GM23338 (cell line): ENCODE results near the gene DCBLD2. TPM values are rescaled to one million over a fixed set of nuclear protein-coding genes. Genes with fewer than 3 reads are reported as not detected.

Experiments
- ATAC-seq: fragments of 200-7000 bp; cut with Tn5 transposase; 3 replicates; pipeline ENCODE4 v1.9.1; 2020
- DNase-seq: peaks from one replicate; pipeline ENCODE4 v3.0.0-alpha.2; 2015; ENCODE audit warnings: low spot score
- H2AFZ ChIP-seq: fragments of 200-600 bp; sonication (generic); 2 replicates; pipeline ENCODE4 v1.8.0; 2016; ENCODE audit warnings: antibody characterized with exemption, mild to moderate bottlenecking, moderate library complexity
- H3F3A ChIP-seq: fragments of 200-600 bp; sonication (generic); replicated peaks from 2 replicates; pipeline ENCODE4 v1.8.0; 2017; ENCODE audit warnings: antibody characterized with exemption, mixed run types, low read depth
- H3K27ac ChIP-seq: fragments of 200-600 bp; sonication (generic); 2 replicates; pipeline ENCODE4 v1.6.1; 2016; ENCODE audit warnings: low read depth
- H3K27me3 ChIP-seq: fragments of 200-600 bp; sonication (generic); 2 replicates; pipeline ENCODE4 v1.8.0; 2016; ENCODE audit warnings: mild to moderate bottlenecking, mixed run types, moderate library complexity; ENCODE audit not compliant: insufficient read depth
- H3K36me3 ChIP-seq: fragments of 200-600 bp; sonication (generic); 2 replicates; pipeline ENCODE4 v1.8.0; 2016; ENCODE audit warnings: mild to moderate bottlenecking; ENCODE audit not compliant: insufficient read depth
- H3K4me1 ChIP-seq: fragments of 200-600 bp; sonication (generic); 2 replicates; pipeline ENCODE4 v1.8.0; 2016; ENCODE audit warnings: mild to moderate bottlenecking, moderate library complexity; ENCODE audit not compliant: insufficient read depth
- H3K4me2 ChIP-seq: fragments of 200-600 bp; sonication (generic); 2 replicates; pipeline ENCODE4 v1.7.1; 2017; ENCODE audit warnings: mixed run types
- H3K4me3 ChIP-seq: fragments of 200-600 bp; sonication (generic); 2 replicates; pipeline ENCODE4 v1.6.1; 2016; ENCODE audit warnings: mixed run types
- H3K79me2 ChIP-seq: fragments of 200-600 bp; sonication (generic); replicated peaks from 2 replicates; pipeline ENCODE4 v1.8.0; 2017; ENCODE audit warnings: mild to moderate bottlenecking; ENCODE audit not compliant: insufficient read depth
- H3K9me2 ChIP-seq: fragments of 200-600 bp; sonication (generic); 2 replicates; pipeline ENCODE4 v1.8.0; 2017; ENCODE audit not compliant: insufficient read depth
- H4K20me1 ChIP-seq: fragments of 200-600 bp; sonication (generic); replicated peaks from 2 replicates; pipeline ENCODE4 v1.8.0; 2017; ENCODE audit warnings: mild to moderate bottlenecking; ENCODE audit not compliant: insufficient read depth
- H3K27ac Mint-ChIP-seq: 2 replicates; pipeline ENCODE4 v1.8.0; 2020; ENCODE audit warnings: inconsistent platforms, mild to moderate bottlenecking, moderate library complexity, mixed read lengths
- H3K27me3 Mint-ChIP-seq: 3 replicates; pipeline ENCODE4 v1.8.0; 2022; ENCODE audit warnings: low read depth, mild to moderate bottlenecking, moderate library complexity, mixed read lengths, inconsistent platforms; ENCODE audit not compliant: insufficient read depth, poor library complexity
- H3K36me3 Mint-ChIP-seq: 3 replicates; pipeline ENCODE4 v1.8.0; 2021; ENCODE audit warnings: low read depth, mild to moderate bottlenecking, inconsistent platforms, moderate library complexity, mixed read lengths
- H3K4me1 Mint-ChIP-seq: 3 replicates; pipeline ENCODE4 v1.8.0; 2020; ENCODE audit warnings: mild to moderate bottlenecking, inconsistent platforms, mixed read lengths
- H3K4me3 Mint-ChIP-seq: 3 replicates; pipeline ENCODE4 v1.8.0; 2021; ENCODE audit warnings: moderate library complexity, mild to moderate bottlenecking, inconsistent platforms, mixed read lengths
- H3K9me3 Mint-ChIP-seq: 3 replicates; pipeline ENCODE4 v1.8.0; 2020; ENCODE audit warnings: moderate library complexity, mild to moderate bottlenecking, inconsistent platforms, mixed read lengths
- CREB1 ChIP-seq: fragments of 250-450 bp; sonication (Bioruptor Pico); IDR thresholded peaks from 2 replicates; pipeline ENCODE4 v1.5.0; 2020; ENCODE audit warnings: low read depth, mild to moderate bottlenecking, moderate library complexity
- CTCF ChIP-seq, 2 experiments: fragments of 200-600 bp in 1 of 2; sonication (generic) in 1 of 2; conservative IDR thresholded peaks; 2 replicates each; pipeline versions ENCODE4 v1.5.1 to v1.6.1; 2016 to 2017; ENCODE audit warnings: antibody characterized with exemption in 2 of 2, low read depth in 2 of 2, mild to moderate bottlenecking in 2 of 2, moderate library complexity in 1 of 2
- ETS1 ChIP-seq: IDR thresholded peaks from 2 replicates; pipeline ENCODE4 v1.6.1; 2016; ENCODE audit warnings: antibody characterized with exemption
- EZH2 ChIP-seq: fragments of 200-600 bp; sonication (generic); IDR thresholded peaks from one replicate; pipeline ENCODE4 v1.8.0; 2017; ENCODE audit warnings: antibody characterized with exemption, mild to moderate bottlenecking, low read depth; ENCODE audit not compliant: unreplicated experiment
- EZH2phosphoT487 ChIP-seq: fragments of 200-600 bp; sonication (generic); IDR thresholded peaks from one replicate; pipeline ENCODE4 v1.8.1; 2018; ENCODE audit warnings: antibody characterized with exemption; ENCODE audit not compliant: unreplicated experiment
- JUNB ChIP-seq: IDR thresholded peaks from one replicate; pipeline ENCODE4 v1.6.1; 2016; ENCODE audit warnings: antibody characterized with exemption; ENCODE audit not compliant: unreplicated experiment
- NANOG ChIP-seq: IDR thresholded peaks from 2 replicates; pipeline ENCODE4 v1.6.1; 2016; ENCODE audit warnings: antibody characterized with exemption, borderline replicate concordance
- POLR2AphosphoS5 ChIP-seq: IDR thresholded peaks from 2 replicates; pipeline ENCODE4 v1.6.1; 2016; ENCODE audit warnings: antibody characterized with exemption, low read depth
- REST ChIP-seq: IDR thresholded peaks from one replicate; pipeline ENCODE4 v1.6.1; 2018; ENCODE audit warnings: antibody characterized with exemption; ENCODE audit not compliant: unreplicated experiment
- STAT1 ChIP-seq: IDR thresholded peaks from one replicate; pipeline ENCODE4 v1.6.1; 2016; ENCODE audit warnings: antibody characterized with exemption; ENCODE audit not compliant: unreplicated experiment
- ZNF114 ChIP-seq: fragments of 250-450 bp; sonication (Bioruptor Pico); IDR thresholded peaks from 2 replicates; pipeline ENCODE4 v1.5.0; 2020; ENCODE audit warnings: mild to moderate bottlenecking, moderate library complexity
- ZNF331 ChIP-seq: fragments of 250-450 bp; sonication (Bioruptor Pico); IDR thresholded peaks from 2 replicates; pipeline ENCODE4 v1.5.0; 2020; ENCODE audit warnings: low read depth, mild to moderate bottlenecking, moderate library complexity
- ZNF462 ChIP-seq: fragments of 250-450 bp; sonication (Bioruptor Pico); IDR thresholded peaks from 2 replicates; pipeline ENCODE4 v1.5.0; 2020; ENCODE audit warnings: mild to moderate bottlenecking, moderate library complexity
- polyA plus RNA-seq: library from polyadenylated mRNA; unstranded; fragments of >200 nt; fragmentation: Nextera tagmentation; extraction: Ambion mirVana; gene quantifications from 2 replicates; pipeline ENCODE4 v1.2.1, GENCODE V29; 2016
- total RNA-seq: library from RNA; depleted of rRNA; stranded (reverse); fragments of >200 nt; shearing (Covaris generic); gene quantifications from 2 replicates; pipeline ENCODE4 v1.2.3, GENCODE V29; 2014

DCBLD2 gene
- total and polyA plus RNA-seq, 2 experiments from 2014 or later: 25.9 to 69.7 TPM

GRCh38 chr3:98890965-98891910, 10.3 kb downstream of the DCBLD2 start:
- no peaks in the 10 kb centered on the region for H3K9me3 Mint-ChIP-seq
- Histone ChIP-seq H2AFZ (no peak overlapping the region), H3K4me2 (peak overlapping the region; percentile 58), H3K36me3 (no peaks in the 10 kb centered on the region), H3K79me2 (peaks cover 100% of the 10 kb centered on the region), H3F3A (no peaks in the 10 kb centered on the region), H3K27ac (no peak overlapping the region), H4K20me1 (peaks cover 8% of the 10 kb centered on the region), H3K9me2 (no peaks in the 10 kb centered on the region), H3K4me3 (no peak overlapping the region), H3K4me1 (peaks cover 74% of the 10 kb centered on the region), H3K27me3 (no peaks in the 10 kb centered on the region)
- ATAC-seq: peak; percentile 40
- no peak overlapping the region for H3K27ac Mint-ChIP-seq
- no peaks in the 10 kb centered on the region for H3K27me3 Mint-ChIP-seq
- no peak for DNase-seq
- H3K36me3 Mint-ChIP-seq: no peaks in the 10 kb centered on the region
- TF ChIP-seq STAT1 (no peak), ZNF331 (CRISPR knock-in tag) (no peak), NANOG (no peak), EZH2phosphoT487 (no peak), JUNB (no peak), REST (no peak), ZNF462 (CRISPR knock-in tag) (no peak), EZH2 (no peak), ETS1 (no peak), ZNF114 (no peak), CREB1 (CRISPR knock-in tag) (no peak), CTCF (conservative IDR thresholded peaks at IDR 0.05; ENCODE audit: low read depth in 2 of 2) (no peak), POLR2AphosphoS5 (no peak)
- peaks cover 43% of the 10 kb centered on the region for H3K4me1 Mint-ChIP-seq
- no peak overlapping the region for H3K4me3 Mint-ChIP-seq
